ENCODE results near the gene H3-3A. TPM values are rescaled to one million over a fixed set of nuclear protein-coding genes. Genes with fewer than 3 reads are reported as not detected.

Gene H3-3A
- total RNA-seq, 1 experiment from 2014 or later, result 1,129 TPM

GRCh38 chr1:226097866-226098625 lies 35.5 kb downstream of the H3-3A start:
- Histone ChIP-seq H2BK15ac (ENCODE audit: low read depth, low read length) (no peak overlapping the region), H3K27ac (ENCODE audit: insufficient read length, low read depth, low read length) (no peak overlapping the region), H2BK12ac (ENCODE audit: insufficient read length, low read depth, low read length) (no peak overlapping the region), H3K23ac (ENCODE audit: insufficient read length, low read depth, low read length) (no peak overlapping the region), H2BK5ac (ENCODE audit: insufficient read length, low read length) (no peak overlapping the region), H3T11ph (ENCODE audit: low read length) (no peak overlapping the region), H2AK5ac (ENCODE audit: insufficient read length, low read length) (no peak overlapping the region), H3K9me3 (ENCODE audit: control insufficient read depth, low read depth, low read length) (no peaks in the 10 kb centered on the region), H3K23me2 (ENCODE audit: insufficient read length, low read depth, low read length, poor library complexity, severe bottlenecking) (peaks cover 5% of the 10 kb centered on the region), H3K18ac (ENCODE audit: insufficient read length, low read depth, low read length) (no peak overlapping the region), H3K79me2 (ENCODE audit: insufficient read depth, low read length) (no peaks in the 10 kb centered on the region), H3K4me1 (ENCODE audit: insufficient read depth, low read length) (no peaks in the 10 kb centered on the region; the same call in 1 of the 2 replicates), H4K8ac (replicated peaks; ENCODE audit: insufficient read length, low read depth, low read length) (no peak overlapping the region), H3K27me3 (ENCODE audit: insufficient read depth, low read length) (no peaks in the 10 kb centered on the region), H3K14ac (ENCODE audit: insufficient read depth, low read length) (no peak overlapping the region), H3K4me2 (ENCODE audit: insufficient read depth, insufficient read length, low read length) (no peak overlapping the region), H3K79me1 (ENCODE audit: insufficient read depth, low read depth, low read length, poor library complexity, severe bottlenecking) (no peaks in the 10 kb centered on the region), H3K56ac (ENCODE audit: insufficient read length, low read depth, low read length) (no peak overlapping the region), H2AFZ (ENCODE audit: low read length) (no peak overlapping the region), H3K4ac (ENCODE audit: low read depth, low read length) (no peak overlapping the region), H2BK120ac (ENCODE audit: low read depth, low read length, poor library complexity, severe bottlenecking) (no peak overlapping the region), H4K5ac (ENCODE audit: insufficient read length, low read depth, low read length) (no peak overlapping the region), H2BK20ac (ENCODE audit: low read depth, low read length, poor library complexity, severe bottlenecking) (no peak overlapping the region), H3K9ac (ENCODE audit: extremely low read depth, insufficient read length, low read length) (no peak overlapping the region), H4K20me1 (ENCODE audit: control insufficient read depth, insufficient read depth, insufficient read length) (no peaks in the 10 kb centered on the region), H4K91ac (ENCODE audit: insufficient read length, low read depth, low read length) (no peak overlapping the region)
- TF ChIP-seq, protein P1, sequence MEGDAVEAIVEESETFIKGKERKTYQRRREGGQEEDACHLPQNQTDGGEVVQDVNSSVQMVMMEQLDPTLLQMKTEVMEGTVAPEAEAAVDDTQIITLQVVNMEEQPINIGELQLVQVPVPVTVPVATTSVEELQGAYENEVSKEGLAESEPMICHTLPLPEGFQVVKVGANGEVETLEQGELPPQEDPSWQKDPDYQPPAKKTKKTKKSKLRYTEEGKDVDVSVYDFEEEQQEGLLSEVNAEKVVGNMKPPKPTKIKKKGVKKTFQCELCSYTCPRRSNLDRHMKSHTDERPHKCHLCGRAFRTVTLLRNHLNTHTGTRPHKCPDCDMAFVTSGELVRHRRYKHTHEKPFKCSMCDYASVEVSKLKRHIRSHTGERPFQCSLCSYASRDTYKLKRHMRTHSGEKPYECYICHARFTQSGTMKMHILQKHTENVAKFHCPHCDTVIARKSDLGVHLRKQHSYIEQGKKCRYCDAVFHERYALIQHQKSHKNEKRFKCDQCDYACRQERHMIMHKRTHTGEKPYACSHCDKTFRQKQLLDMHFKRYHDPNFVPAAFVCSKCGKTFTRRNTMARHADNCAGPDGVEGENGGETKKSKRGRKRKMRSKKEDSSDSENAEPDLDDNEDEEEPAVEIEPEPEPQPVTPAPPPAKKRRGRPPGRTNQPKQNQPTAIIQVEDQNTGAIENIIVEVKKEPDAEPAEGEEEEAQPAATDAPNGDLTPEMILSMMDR (conservative IDR thresholded peaks at IDR 0.05), result no peak
- peaks cover 23% of the 10 kb centered on the region for H3K27me3 Mint-ChIP-seq (ENCODE audit: low read depth)
- H3K27ac Mint-ChIP-seq, result no peak overlapping the region; a peak in 1 of 7 replicates
- H3K36me3 Mint-ChIP-seq (ENCODE audit: insufficient read depth in 1 of 3, low read depth in 3 of 3), result no peaks in the 10 kb centered on the region
- peaks cover 22 to 31% of the 10 kb centered on the region in 2 experiments for H3K4me1 Mint-ChIP-seq
- no peaks in the 10 kb centered on the region for H3K9me3 Mint-ChIP-seq
- H3K4me3 Mint-ChIP-seq, result no peak overlapping the region; a peak in 1 of 5 replicates
- no peak for DNase-seq
- WGBS (ENCODE audit: extremely low coverage, insufficient read length, low lambda C conversion rate), result no CpG with 5 or more reads among the region's 5 CpGs
